PC-9 (cell line): ENCODE results near the gene PSEN1.

Source experiments
- CTCF ChIP-seq: fragments of 200-600 bp; sonication (generic); conservative IDR thresholded peaks from 2 replicates; pipeline ENCODE4 v1.6.1; 2017; ENCODE audit warnings: mixed run types, antibody characterized with exemption, mild to moderate bottlenecking, moderate library complexity
- EZH2 ChIP-seq: fragments of 200-600 bp; sonication (generic); IDR thresholded peaks from 2 replicates; pipeline ENCODE4 v1.8.0; 2017; ENCODE audit warnings: antibody characterized with exemption, low read depth

- no peak for TF ChIP-seq EZH2
- no peak for TF ChIP-seq CTCF
Observed at GRCh38 chr14:73255005-73255400, 118.7 kb downstream of the PSEN1 start.
